Inflammatory macrophage treated with lipopolysaccharide for 4 hours (primary cell): Measurements from ENCODE around the gene EN2.

Experiments
- DNase-seq: peaks from one replicate; pipeline ENCODE4 v3.0.0-alpha.2; 2020

EN2 gene

DNA sequence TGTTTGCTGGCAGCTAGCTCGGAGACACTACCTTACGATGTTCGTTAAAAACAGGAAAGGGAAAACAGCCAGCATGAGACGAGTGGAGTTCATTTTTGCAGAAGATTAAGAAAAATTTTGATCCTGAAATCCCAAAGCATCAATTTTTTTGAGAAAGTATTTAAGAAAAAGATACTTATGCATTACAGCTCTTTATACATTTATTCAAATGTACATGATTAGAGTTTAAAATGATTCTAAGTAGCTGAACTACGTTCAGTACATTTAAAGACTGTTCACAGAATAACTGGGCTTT, 53.7 kb downstream of the EN2 start:
- DNase-seq: no peak

DNA sequence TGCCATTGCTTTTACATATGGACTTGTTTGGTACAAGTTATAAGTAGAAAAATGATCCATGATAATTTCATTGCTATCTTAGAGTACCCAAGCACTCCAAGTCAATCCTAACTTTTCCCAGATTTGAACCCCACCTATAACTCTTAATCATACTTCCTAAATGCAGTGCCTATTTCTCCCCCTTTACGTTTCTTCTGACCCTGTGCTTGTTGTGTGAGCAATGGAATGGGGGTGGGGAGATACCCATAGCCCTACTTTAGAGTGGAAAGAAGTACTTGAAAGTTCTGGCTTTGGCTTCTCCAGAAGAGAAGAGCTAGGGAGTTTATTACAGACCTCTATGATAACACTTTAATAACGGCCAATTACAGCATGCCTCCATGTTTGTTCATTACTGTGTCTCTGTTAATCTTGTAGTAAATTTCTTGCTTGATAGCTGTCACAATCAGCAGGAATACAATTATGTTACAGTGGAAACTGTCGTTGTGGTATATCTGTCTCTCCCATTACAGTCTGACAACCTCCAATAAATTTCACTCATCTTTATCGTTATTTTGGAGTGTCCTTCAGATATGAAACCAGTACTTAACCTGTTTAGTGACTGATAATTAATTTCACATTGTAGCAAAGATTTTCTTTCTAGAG, 54.4 kb downstream of the EN2 start:
- DNase-seq: no peak

DNA sequence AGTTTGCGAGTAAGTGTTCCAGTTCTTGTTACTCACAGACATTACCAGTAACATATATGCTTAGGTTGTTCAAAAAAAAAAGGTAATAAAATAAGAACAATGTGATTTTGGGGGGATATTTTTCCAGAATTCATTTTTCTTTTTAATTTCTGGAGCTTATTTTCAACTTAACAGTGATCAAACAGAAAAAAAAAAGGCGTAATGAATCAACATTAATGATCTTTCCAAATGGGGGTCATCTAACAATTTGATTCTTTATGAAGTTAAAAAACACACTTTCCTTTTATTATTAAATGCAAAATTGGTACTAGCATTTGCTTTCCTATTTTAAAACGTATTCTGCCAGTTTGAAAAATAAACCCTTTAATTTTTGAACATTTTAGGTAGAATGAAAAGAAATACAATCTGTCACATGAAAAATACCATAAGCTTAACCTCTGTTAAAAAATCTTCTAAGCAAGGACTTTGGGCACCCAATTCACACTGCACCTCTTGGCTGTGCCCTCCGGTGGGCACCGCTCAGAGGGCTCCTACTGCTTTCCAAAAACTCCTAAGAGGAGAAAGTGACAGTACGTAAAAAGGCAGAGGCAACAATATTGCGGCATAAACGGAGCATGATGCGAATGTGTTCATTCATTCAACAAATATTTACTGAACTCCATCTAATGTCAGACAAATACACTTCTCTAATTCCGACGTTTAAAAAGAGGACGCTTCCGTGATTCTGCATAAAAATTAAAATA, 55.8 kb downstream of the EN2 start:
- DNase-seq: no peak

DNA sequence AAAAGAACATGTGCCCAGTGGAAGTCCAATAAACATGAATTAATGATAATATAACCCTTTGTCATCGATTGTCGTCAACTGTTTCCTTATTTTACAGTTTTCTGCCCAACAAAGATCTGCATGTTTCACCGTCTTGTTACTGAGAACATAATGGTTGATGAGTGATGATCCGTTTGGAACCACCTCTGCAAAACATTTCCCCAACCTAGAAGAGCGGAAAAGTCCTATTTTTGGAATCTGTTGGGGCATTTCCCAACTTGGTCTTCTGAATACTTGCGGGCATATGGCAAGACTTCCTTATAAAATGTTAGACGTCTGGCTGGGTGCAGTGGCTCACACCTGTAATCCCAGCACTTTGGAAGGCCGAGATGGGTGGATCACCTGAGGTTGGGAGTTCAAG, 56.4 kb downstream of the EN2 start:
- DNase-seq: no peak
